HCT116 (cell line): ENCODE data around the gene CYP21A2. TPM values are rescaled to one million over a fixed set of nuclear protein-coding genes. Genes with fewer than 3 reads are reported as not detected.

Source experiments
- ATAC-seq: fragments of 200-7000 bp; cut with Tn5 transposase; 2 replicates; pipeline ENCODE4 v1.9.1; 2020; ENCODE audit warnings: mild to moderate bottlenecking, moderate library complexity
- BruUV-seq: library from RNA; stranded (reverse); fragments of 400-500 nt; replicated peaks from 2 replicates; lab custom pipeline; 2021; lab: Mats Ljungman, UMichigan
- CTCF ChIA-PET: fragments of 300-600 bp; sonication (Branson Sonifier 250); formaldehyde crosslinking; loops from one replicate; lab custom pipeline; 2021; ENCODE audit warnings: antibody characterized with exemption; lab: Charles Lee
- POLR2A ChIA-PET: fragments of 300-600, 350-600 bp; sonication (Branson Sonifier 250); formaldehyde crosslinking; loops from one replicate; lab custom pipeline; 2021; ENCODE audit warnings: antibody characterized with exemption; lab: Charles Lee
- RAD21 ChIA-PET, 2 experiments: fragments of 300-600 bp; sonication (Branson Sonifier 250); formaldehyde crosslinking; loops; one replicate each; lab custom pipeline; 2023; ENCODE audit warnings: low total read pairs in 2 of 2; ENCODE audit not compliant: uncharacterized antibody in 2 of 2, unreplicated experiment in 2 of 2, low non-redundant PET in 1 of 2; lab: Charles Lee
- DNase-seq: peaks from one replicate; pipeline ENCODE4 v3.0.0-alpha.2; 2010; ENCODE audit warnings: low read depth, low spot score
- H2AFZ ChIP-seq: fragments of 200-600 bp; shearing (Covaris generic), sonication (generic); 2 replicates; pipeline ENCODE4 v1.6.1; 2017; ENCODE audit warnings: low read depth, mixed run types, mixed read lengths, antibody characterized with exemption, low read length; ENCODE audit not compliant: poor library complexity, severe bottlenecking
- H3K27ac ChIP-seq: 2 replicates; pipeline ENCODE4 v1.5.1; 2012; ENCODE audit warnings: low read depth, low read length
- H3K27me3 ChIP-seq: fragments of 200-600 bp; sonication (generic); 2 replicates; pipeline ENCODE4 v1.6.1; 2016; ENCODE audit warnings: mixed run types, low read length, mixed read lengths; ENCODE audit not compliant: insufficient read depth
- H3K36me3 ChIP-seq, 2 experiments: fragments of 200-500 bp in 1 of 2; fragments of 200-600 bp in 1 of 2; sonication (Bioruptor generic) in 1 of 2; sonication (generic) in 1 of 2; 2 replicates each; pipeline versions ENCODE4 v1.5.1 to v1.6.1; 2014 to 2016; ENCODE audit warnings: low read length in 2 of 2, inconsistent platforms in 1 of 2, mixed read lengths in 1 of 2, mixed run types in 1 of 2; ENCODE audit not compliant: insufficient read depth in 2 of 2, control insufficient read depth in 1 of 2
- H3K4me1 ChIP-seq, 2 experiments: fragments of 200-600 bp in 1 of 2; sonication (generic) in 1 of 2; 2 replicates each; pipeline versions ENCODE4 v1.5.1 to v1.6.1; 2012 to 2017; ENCODE audit warnings: low read length in 2 of 2, inconsistent platforms in 1 of 2, mild to moderate bottlenecking in 1 of 2, mixed read lengths in 1 of 2, mixed run types in 1 of 2, moderate library complexity in 1 of 2; ENCODE audit not compliant: insufficient read depth in 2 of 2, control insufficient read depth in 1 of 2
- H3K4me2 ChIP-seq: fragments of 200-600 bp; sonication (generic); 2 replicates; pipeline ENCODE4 v1.6.1; 2017; ENCODE audit warnings: mixed run types, low read length, mixed read lengths
- H3K4me3 ChIP-seq, 2 experiments: fragments of 200-600 bp in 1 of 2; sonication (generic) in 1 of 2; replicated peaks in 1 of 2; 2 replicates each; pipeline ENCODE4 v1.5.1; 2011 to 2016; ENCODE audit warnings: low read length in 2 of 2, control low read depth in 1 of 2, low read depth in 1 of 2, mild to moderate bottlenecking in 1 of 2, mixed read lengths in 1 of 2, mixed run types in 1 of 2
- H3K79me2 ChIP-seq: fragments of 200-600 bp; sonication (generic); 2 replicates; pipeline ENCODE4 v1.6.1; 2017; ENCODE audit warnings: mild to moderate bottlenecking, mixed run types, low read length, moderate library complexity, mixed read lengths; ENCODE audit not compliant: insufficient read depth
- H3K9ac ChIP-seq: fragments of 200-600 bp; sonication (generic); 2 replicates; pipeline ENCODE4 v1.6.1; 2016; ENCODE audit warnings: low read length, mixed read lengths
- H3K9me2 ChIP-seq: fragments of 200-600 bp; sonication (generic), shearing (Covaris generic); 2 replicates; pipeline ENCODE4 v1.6.1; 2017; ENCODE audit warnings: mixed run types, mild to moderate bottlenecking, moderate library complexity; ENCODE audit not compliant: insufficient read depth
- H3K9me3 ChIP-seq, 2 experiments: fragments of 200-500 bp in 1 of 2; fragments of 200-600 bp in 1 of 2; sonication (Bioruptor generic) in 1 of 2; sonication (generic) in 1 of 2; 2 replicates each; pipeline ENCODE4 v1.6.1; 2014 to 2017; ENCODE audit warnings: low read length in 2 of 2, mixed read lengths in 2 of 2, inconsistent platforms in 1 of 2, low read depth in 1 of 2, mild to moderate bottlenecking in 1 of 2, mixed run types in 1 of 2, moderate library complexity in 1 of 2; ENCODE audit not compliant: control insufficient read depth in 1 of 2, insufficient read depth in 1 of 2
- H4K20me1 ChIP-seq: fragments of 200-600 bp; sonication (generic), shearing (Covaris generic); 2 replicates; pipeline ENCODE4 v1.6.1; 2017; ENCODE audit warnings: mixed run types, mild to moderate bottlenecking, moderate library complexity; ENCODE audit not compliant: insufficient read depth
- ATF3 ChIP-seq: IDR thresholded peaks from 2 replicates; pipeline ENCODE4 v1.6.1; 2012
- CTCF ChIP-seq, 3 experiments: fragments of 200-600 bp in 1 of 3; sonication (generic) in 1 of 3; IDR thresholded peaks in 2 of 3; conservative IDR thresholded peaks in 1 of 3; 2 replicates each; pipeline ENCODE4 v1.5.1; 2012 to 2017; ENCODE audit warnings: low read depth in 2 of 3, low read length in 2 of 3, antibody characterized with exemption in 1 of 3, borderline replicate concordance in 1 of 3, control low read depth in 1 of 3, mild to moderate bottlenecking in 1 of 3, mixed read lengths in 1 of 3, mixed run types in 1 of 3, moderate library complexity in 1 of 3; ENCODE audit not compliant: insufficient read depth in 1 of 3
- ELF1 ChIP-seq: IDR thresholded peaks from 2 replicates; pipeline ENCODE4 v1.6.1; 2012; ENCODE audit warnings: low read depth, borderline replicate concordance
- FOSL1 ChIP-seq: IDR thresholded peaks from 2 replicates; pipeline ENCODE4 v1.6.1; 2012; ENCODE audit warnings: low read depth
- JUND ChIP-seq: IDR thresholded peaks from 2 replicates; pipeline ENCODE4 v1.6.1; 2012
- POLR2A ChIP-seq: IDR thresholded peaks from 2 replicates; pipeline ENCODE4 v1.7.0; 2011; ENCODE audit warnings: borderline replicate concordance; ENCODE audit not compliant: insufficient read depth, insufficient read length; ENCODE audit errors: extremely low read depth
- SIN3A ChIP-seq: IDR thresholded peaks from 2 replicates; pipeline ENCODE4 v1.6.1; 2012; ENCODE audit warnings: low read depth
- SP1 ChIP-seq: IDR thresholded peaks from 2 replicates; pipeline ENCODE4 v1.6.1; 2012; ENCODE audit warnings: low read depth
- SRF ChIP-seq: IDR thresholded peaks from 2 replicates; pipeline ENCODE4 v1.6.1; 2012; ENCODE audit warnings: low read depth
- TCF7L2 ChIP-seq: IDR thresholded peaks from 2 replicates; pipeline ENCODE4 v1.7.0; 2011; ENCODE audit warnings: borderline replicate concordance, inconsistent platforms; ENCODE audit not compliant: insufficient read depth, insufficient read length; ENCODE audit errors: extremely low read depth
- ZBTB33 ChIP-seq: IDR thresholded peaks from 2 replicates; pipeline ENCODE4 v1.6.1; 2011; ENCODE audit warnings: mild to moderate bottlenecking, low read length, moderate library complexity; ENCODE audit not compliant: insufficient replicate concordance; ENCODE audit errors: extremely low read depth
- ZFX ChIP-seq: fragments of 450-650 bp; IDR thresholded peaks from 2 replicates; pipeline ENCODE4 v1.6.1; 2017
- ZNF274 ChIP-seq: fragments of 200-500 bp; sonication (Bioruptor generic); IDR thresholded peaks from 2 replicates; pipeline ENCODE4 v1.6.1; 2014; ENCODE audit warnings: mild to moderate bottlenecking, low read depth, low read length, inconsistent platforms
- intact Hi-C: fragments of 100-400 bp; cut with micrococcal nuclease; formaldehyde crosslinking; loops from 2 replicates; pipeline ENCODE4 v1.10.0; 2022
- total RNA-seq: library from RNA; stranded (reverse); gene quantifications from one replicate; pipeline ENCODE4 v1.2.1, GENCODE V29; 2021; ENCODE audit not compliant: unreplicated experiment

The CYP21A2 gene
- total RNA-seq, 1 experiment from 2014 or later: 1.4 TPM

- Histone ChIP-seq H2AFZ (no peak overlapping the region), H3K79me2 (no peaks in the 10 kb centered on the region), H3K9ac (no peak overlapping the region), H3K9me3 (no peaks in the 10 kb centered on the region), H3K27me3 (no peaks in the 10 kb centered on the region), H3K36me3 (no peaks in the 10 kb centered on the region), H3K4me2 (no peak overlapping the region), H4K20me1 (no peaks in the 10 kb centered on the region), H3K27ac (no peak overlapping the region), H3K4me3 (no peak overlapping the region), H3K9me2 (no peaks in the 10 kb centered on the region), H3K4me1 (peaks cover 17 to 43% of the 10 kb centered on the region in 2 experiments)
- POLR2A ChIA-PET: no interaction called here
- BruUV-seq: no TSS peak
- DNase-seq: no peak
- CTCF ChIA-PET: no interaction called here
- RAD21 ChIA-PET: no interaction called here
- ATAC-seq: no peak
- intact Hi-C loops: no loop called here
- TF ChIP-seq SRF: no peak
- TF ChIP-seq FOSL1: no peak
- no peak for TF ChIP-seq CTCF (IDR thresholded peaks at IDR 0.05 in 2 of 3, conservative IDR thresholded peaks at IDR 0.05 in 1 of 3; ENCODE audit: borderline replicate concordance in 1 of 3, insufficient read depth in 1 of 3, low read depth in 2 of 3, low read length in 2 of 3)
- no peak for TF ChIP-seq ZFX
These were observed 45.9 kb downstream of the CYP21A2 start for GRCh38 chr6:32083812-32084768.

- no peaks in the 10 kb centered on the region for H3K27me3 ChIP-seq
- ChIA-PET CTCF (no interaction called here), RAD21 (no interaction called here), POLR2A (no interaction called here)
- no peaks in the 10 kb centered on the region for H3K9me3 ChIP-seq
- H3K9ac ChIP-seq: no peak overlapping the region
- peaks cover 15 to 38% of the 10 kb centered on the region in 2 experiments for H3K4me1 ChIP-seq
- no peaks in the 10 kb centered on the region for H3K79me2 ChIP-seq
- H2AFZ ChIP-seq: no peak overlapping the region
- no peak overlapping the region for H3K4me3 ChIP-seq
- no peak overlapping the region for H3K27ac ChIP-seq
- intact Hi-C loops: no loop called here
- no peak for DNase-seq
- H4K20me1 ChIP-seq: no peaks in the 10 kb centered on the region
- H3K36me3 ChIP-seq: no peaks in the 10 kb centered on the region
- H3K4me2 ChIP-seq: no peak overlapping the region
- no TSS peak for BruUV-seq
- H3K9me2 ChIP-seq: no peaks in the 10 kb centered on the region
- no peak for ATAC-seq
- TF ChIP-seq POLR2A (no peak), ELF1 (no peak), SP1 (no peak), SRF (no peak), ZBTB33 (no peak), ZNF274 (no peak), JUND (no peak), TCF7L2 (no peak), ZFX (no peak), ATF3 (no peak), SIN3A (no peak)
These were observed 46.6 kb downstream of the CYP21A2 start for GRCh38 chr6:32084780-32085179.
